K562 (cell line): ENCODE results near the gene FBXW2. TPM values are rescaled to one million over a fixed set of nuclear protein-coding genes. Genes with fewer than 3 reads are reported as not detected.
A peak's percentile ranks its signal among the peaks of the same experiment; 100 is the strongest.

Experiments
- ETV5 ChIP-seq: sonication (generic); formaldehyde crosslinking; IDR thresholded peaks from 2 replicates; pipeline ENCODE4 v1.4.0; 2020; ENCODE audit warnings: low read depth, mild to moderate bottlenecking, missing genetic modification reagents
- MBD1 ChIP-seq: fragments of 250-450 bp; sonication (Bioruptor Pico); IDR thresholded peaks from 2 replicates; pipeline ENCODE4 v1.8.0; 2022; ENCODE audit warnings: inconsistent platforms
- NCOA2 ChIP-seq, 2 experiments: fragments of 450-650 bp; IDR thresholded peaks; 2 replicates each; pipeline ENCODE4 v1.6.1; 2018; ENCODE audit warnings: mild to moderate bottlenecking in 2 of 2, moderate library complexity in 1 of 2; ENCODE audit not compliant: partially characterized antibody in 2 of 2
- PML ChIP-seq: IDR thresholded peaks from 2 replicates; pipeline ENCODE4 v1.6.1; 2012; ENCODE audit warnings: low read length, inconsistent platforms
- STAT6 ChIP-seq: sonication (generic); formaldehyde crosslinking; IDR thresholded peaks from 2 replicates; pipeline ENCODE4 v1.8.1; 2023; ENCODE audit warnings: mild to moderate bottlenecking, missing genetic modification reagents
- ZBTB49 ChIP-seq: sonication (generic); formaldehyde crosslinking; IDR thresholded peaks from 2 replicates; pipeline ENCODE4 v1.8.0; 2022; ENCODE audit warnings: missing genetic modification reagents, mild to moderate bottlenecking, borderline replicate concordance
- ZNF121 ChIP-seq: sonication (generic); formaldehyde crosslinking; conservative IDR thresholded peaks from 2 replicates; pipeline ENCODE4 v1.8.0; 2022; ENCODE audit warnings: missing genetic modification reagents
- polyA plus RNA-seq, 8 experiments: library from polyadenylated mRNA; depleted of rRNA in 4 of 8; stranded (reverse) in 5 of 8; unstranded in 3 of 8; fragments of >200 nt; fragmentation: Nextera tagmentation in 2 of 8; fragmentation: Illumina TruSeq in 1 of 8; extraction: Ambion mirVana in 2 of 8; extraction: Trizol in 1 of 8; gene quantifications; 2 replicates each; pipeline versions ENCODE4 v1.2.1 to v1.2.3, GENCODE V29; 2011 to 2014; ENCODE audit warnings: inconsistent platforms in 1 of 8, missing spikeins in 1 of 8
- total RNA-seq, 7 experiments: library from RNA; depleted of rRNA in 6 of 7; stranded (reverse); fragments of >200 nt in 6 of 7; fragmentation: Illumina TruSeq in 2 of 7; extraction: Trizol in 2 of 7; gene quantifications; 2 replicates each; pipeline versions ENCODE4 v1.2.1 to v1.2.3, GENCODE V29; 2011 to 2021; ENCODE audit warnings: low replicate concordance in 1 of 7

Gene FBXW2
- total and polyA plus RNA-seq, 9 of the 15 experiments (the other 6 are each of a cell fraction or from before 2014, with no cell fraction given), result 2.5 to 57.8 (median 28.1) TPM

GRCh38 chr9:120818595-120818994 is 25.4 kb upstream of the FBXW2 start (continued):
- TF ChIP-seq NCOA2 (IDR thresholded peaks at IDR 0.05; ENCODE audit: partially characterized antibody in 2 of 2) (no peak), ZNF121 (CRISPR knock-in tag) (no peak), STAT6 (CRISPR knock-in tag) (no peak), PML (no peak), ZBTB49 (CRISPR knock-in tag) (no peak), ETV5 (no peak), MBD1 (CRISPR knock-in tag) (peak; percentile 78; the same call in 1 of the 2 replicates)
